Right lobe of liver (tissue), 6 donors: ENCODE measurements around the gene SERTAD4. TPM values are rescaled to one million over a fixed set of nuclear protein-coding genes. Genes with fewer than 3 reads are reported as not detected.

ENCODE experiments used
- ATAC-seq, 4 donors: fragments of 200-7000 bp; cut with Tn5 transposase; one replicate each; pipeline ENCODE4 v1.9.1; 2020; ENCODE audit warnings: mild to moderate bottlenecking in 4 of 4, moderate library complexity in 4 of 4
- DNase-seq, 3 donors: peaks; one replicate each; pipeline ENCODE4 v3.0.0-alpha.2; 2020
- H3K27ac ChIP-seq, 3 donors: fragments of 200-600 bp; one replicate each; pipeline ENCODE4 v1.8.0; 2022
- H3K27me3 ChIP-seq, 2 donors: fragments of 200-600 bp; one replicate each; pipeline ENCODE4 v1.8.0; 2022
- H3K36me3 ChIP-seq, 4 donors: fragments of 200-600 bp; sonication (generic) in 1 of 4; one replicate each; pipeline versions ENCODE4 v1.5.1 to v1.8.0; 2017 to 2022; ENCODE audit warnings: control low read depth in 1 of 4
- H3K4me1 ChIP-seq, 4 donors: fragments of 200-600 bp; sonication (generic) in 1 of 4; one replicate each; pipeline versions ENCODE4 v1.5.1 to v1.8.0; 2017 to 2022; ENCODE audit warnings: control low read depth in 1 of 4
- H3K4me3 ChIP-seq, 3 donors: fragments of 200-600 bp; one replicate each; pipeline ENCODE4 v1.8.0; 2022
- H3K9me3 ChIP-seq, 4 donors: fragments of 200-600 bp; sonication (generic) in 1 of 4; one replicate each; pipeline versions ENCODE4 v1.5.1 to v1.8.0; 2017 to 2022; ENCODE audit warnings: control low read depth in 1 of 4
- CTCF ChIP-seq, 4 donors: fragments of 200-600 bp in 3 of 4; fragments of 450-650 bp in 1 of 4; IDR thresholded peaks; one replicate each; pipeline versions ENCODE4 v1.5.1 to v1.8.0; 2016 to 2022; ENCODE audit warnings: antibody characterized with exemption in 4 of 4, mild to moderate bottlenecking in 2 of 4
- POLR2A ChIP-seq: fragments of 450-650 bp; IDR thresholded peaks from one replicate; pipeline ENCODE4 v1.6.1; 2017; ENCODE audit warnings: antibody characterized with exemption, mild to moderate bottlenecking
- WGBS: methylation state at CpG from one replicate; pipeline ENCODE4 v1.1.6; 2018; ENCODE audit warnings: low coverage, low lambda C conversion rate; ENCODE audit not compliant: insufficient coverage; ENCODE audit errors: missing lambda C conversion rate; 5-methylcytosine and 5-hydroxymethylcytosine counted together
- intact Hi-C, 2 donors: fragments of 100-400 bp; cut with DNase I; formaldehyde crosslinking; loops; one replicate each; pipeline versions ENCODE4 v1.11.2 to v1.14.1; 2022
- total RNA-seq, 6 experiments: library from RNA; depleted of rRNA in 2 of 6; stranded (reverse); fragments of >200 nt in 2 of 6; fragmentation: NEBNext Ultra II Directional in 3 of 6; extraction: Animal tissue kit (Norgen Biotek cat#: 25700) in 3 of 6; gene quantifications; one replicate each; pipeline versions ENCODE4 v1.1.0 to v1.2.4, GENCODE V29; 2016 to 2023
- donor health status: DM: no; HTN: yes; CAD: no.
- donor health status: DM: no; HTN: no; CAD: no.
- donor health status: DM: no; HTN: no; CAD: no.
- donor health status: DM: no; HTN: yes; CAD: no.
- donor health status: DM: no; HTN: yes; CAD: no.

The SERTAD4 gene
- total RNA-seq, 6 experiments from 2014 or later, result not detected

GRCh38 chr1:210235363-210236053 lies 2.9 kb downstream of the SERTAD4 start:
- Histone ChIP-seq H3K9me3 (no peaks in the 10 kb centered on the region), H3K27ac (no peak overlapping the region), H3K36me3 (no peaks in the 10 kb centered on the region), H3K27me3 (peaks cover 0 to 23% of the 10 kb centered on the region in 2 donors), H3K4me3 (no peak overlapping the region), H3K4me1 (peaks cover 0 to 21% (median 0%) of the 10 kb centered on the region in 4 donors)
- DNase-seq, result no peak
- no peak for TF ChIP-seq POLR2A
- no peak for TF ChIP-seq CTCF (IDR thresholded peaks at IDR 0.05)
- no peak for ATAC-seq
- intact Hi-C loops, result no loop called here
- 66% methylated on average over 3 of the region's 3 CpGs for WGBS

- intact Hi-C loops, result no loop called here
- DNase-seq (no peak), ATAC-seq (no peak)
- H3K27me3 ChIP-seq, result peaks cover 0 to 23% of the 10 kb centered on the region in 2 donors
- H3K4me3 ChIP-seq, result no peak overlapping the region
- H3K27ac ChIP-seq, result no peak overlapping the region
- no peaks in the 10 kb centered on the region for H3K36me3 ChIP-seq
- peaks cover 0 to 21% (median 0%) of the 10 kb centered on the region in 4 donors for H3K4me1 ChIP-seq
- TF ChIP-seq CTCF (IDR thresholded peaks at IDR 0.05) (no peak), POLR2A (no peak)
- WGBS, result 35% methylated on average over 4 of the region's 4 CpGs
- H3K9me3 ChIP-seq, result no peaks in the 10 kb centered on the region
These were observed 3.8 kb downstream of the SERTAD4 start for GRCh38 chr1:210236386-210236839.

GRCh38 chr1:210236840-210237409 lies 4.3 kb downstream of the SERTAD4 start:
- no peaks in the 10 kb centered on the region for H3K36me3 ChIP-seq
- peaks cover 0 to 23% of the 10 kb centered on the region in 2 donors for H3K27me3 ChIP-seq
- DNase-seq (no peak), ATAC-seq (peak in 2 of 4 donors; percentile 23 to 36)
- no peaks in the 10 kb centered on the region for H3K9me3 ChIP-seq
- H3K4me3 ChIP-seq, result no peak overlapping the region
- H3K27ac ChIP-seq, result no peak overlapping the region
- H3K4me1 ChIP-seq, result peaks cover 0 to 21% (median 0%) of the 10 kb centered on the region in 4 donors
- 31% methylated on average over 10 of the region's 10 CpGs for WGBS
- TF ChIP-seq POLR2A (no peak), CTCF (IDR thresholded peaks at IDR 0.05) (no peak)
- intact Hi-C loops, result no loop called here

GRCh38 chr1:210237479-210237878 lies 4.9 kb downstream of the SERTAD4 start:
- intact Hi-C loops, result no loop called here
- no peaks in the 10 kb centered on the region for H3K9me3 ChIP-seq
- no peak for TF ChIP-seq CTCF (IDR thresholded peaks at IDR 0.05)
- no peak for TF ChIP-seq POLR2A
- peaks cover 0 to 18% of the 10 kb centered on the region in 2 donors for H3K27me3 ChIP-seq
- H3K27ac ChIP-seq, result no peak overlapping the region
- H3K4me1 ChIP-seq, result peaks cover 0 to 17% (median 0%) of the 10 kb centered on the region in 4 donors
- WGBS, result 46% methylated on average over 5 of the region's 5 CpGs
- DNase-seq, result no peak
- no peaks in the 10 kb centered on the region for H3K36me3 ChIP-seq
- no peak overlapping the region for H3K4me3 ChIP-seq
- no peak for ATAC-seq
